Skeletal muscle tissue (tissue), 4 donors: ENCODE measurements around the gene CHRNA7. TPM values are rescaled to one million over a fixed set of nuclear protein-coding genes. Genes with fewer than 3 reads are reported as not detected.
"Not testable (repeated sequence)": the region's sequence is repeated elsewhere in the genome, so short reads cannot be mapped to it uniquely, and the experiment has no call there.

Source experiments
- H3K27ac ChIP-seq: one replicate; pipeline ENCODE4 v1.7.0; 2013; ENCODE audit warnings: mild to moderate bottlenecking, low read depth, low read length, inconsistent platforms
- H3K27me3 ChIP-seq, 3 donors: one replicate each; pipeline ENCODE4 v1.7.0; 2013; ENCODE audit warnings: low read length in 3 of 3; ENCODE audit not compliant: control insufficient read depth in 3 of 3, insufficient read depth in 3 of 3
- H3K36me3 ChIP-seq, 3 donors: one replicate each; pipeline ENCODE4 v1.7.0; 2013; ENCODE audit warnings: low read length in 3 of 3; ENCODE audit not compliant: control insufficient read depth in 3 of 3, insufficient read depth in 3 of 3
- H3K4me1 ChIP-seq, 3 donors: one replicate each; pipeline ENCODE4 v1.7.0; 2013; ENCODE audit warnings: low read length in 3 of 3, mild to moderate bottlenecking in 3 of 3; ENCODE audit not compliant: control insufficient read depth in 3 of 3, insufficient read depth in 3 of 3
- H3K4me3 ChIP-seq, 3 donors: one replicate each; pipeline ENCODE4 v1.7.0; 2013; ENCODE audit warnings: low read length in 3 of 3
- H3K9ac ChIP-seq, 3 donors: one replicate each; pipeline ENCODE4 v1.7.0; 2013; ENCODE audit warnings: low read length in 3 of 3, mild to moderate bottlenecking in 3 of 3, moderate library complexity in 2 of 3, low read depth in 1 of 3
- H3K9me3 ChIP-seq, 3 donors: one replicate each; pipeline ENCODE4 v1.7.0; 2013; ENCODE audit warnings: low read length in 3 of 3; ENCODE audit not compliant: control insufficient read depth in 3 of 3
- total RNA-seq: library from RNA; depleted of rRNA; stranded (reverse); fragments of >200 nt; gene quantifications from one replicate; pipeline ENCODE4 v1.2.3, GENCODE V29; 2014
- donor health status: Osteomylitis.

CHRNA7 gene
- total RNA-seq, 1 donor from 2014 or later = 0.52 TPM

GRCh38 chr15:32132859-32133258, 102.5 kb downstream of the CHRNA7 start:
- no peaks in the 10 kb centered on the region for H3K9me3 ChIP-seq

DNA sequence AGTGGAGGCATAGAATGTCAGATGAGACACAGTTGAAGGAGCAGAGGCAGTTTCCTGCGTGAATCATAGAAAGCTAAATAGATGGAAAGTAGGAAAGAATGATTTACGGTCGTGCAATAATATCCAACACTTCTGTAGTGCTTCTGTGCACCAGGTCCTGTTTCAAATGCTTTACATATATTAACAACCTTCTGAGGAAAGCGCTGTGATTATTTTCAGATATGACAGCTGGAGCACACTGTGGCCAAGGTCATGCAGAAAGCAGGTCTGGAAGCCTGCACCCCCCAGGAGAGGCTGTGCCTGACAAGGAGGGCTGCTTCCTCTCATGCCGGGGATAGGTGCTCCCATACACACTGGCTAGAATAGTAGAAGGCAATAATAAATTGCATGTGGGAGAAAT, 104.5 kb downstream of the CHRNA7 start:
- no peak overlapping the region for H3K4me3 ChIP-seq
- no peaks in the 10 kb centered on the region for H3K4me1 ChIP-seq
- no peaks in the 10 kb centered on the region for H3K36me3 ChIP-seq
- H3K27ac ChIP-seq = no peak overlapping the region
- peaks cover 0 to 3% (median 0%) of the 10 kb centered on the region in 3 donors for H3K27me3 ChIP-seq
- no peaks in the 10 kb centered on the region for H3K9me3 ChIP-seq
- H3K9ac ChIP-seq = no peak overlapping the region

More at GRCh38 chr15:32132859-32133258, 102.5 kb downstream of the CHRNA7 start:
- no peaks in the 10 kb centered on the region for H3K36me3 ChIP-seq
- H3K4me1 ChIP-seq = no peaks in the 10 kb centered on the region
- peaks cover 0 to 3% (median 0%) of the 10 kb centered on the region in 3 donors for H3K27me3 ChIP-seq
- no peak overlapping the region for H3K4me3 ChIP-seq
- H3K9ac ChIP-seq = no peak overlapping the region
- no peak overlapping the region for H3K27ac ChIP-seq

GRCh38 chr15:32135335-32135734, 105.0 kb downstream of the CHRNA7 start:
- Histone ChIP-seq H3K27me3 (peaks cover 0 to 3% (median 0%) of the 10 kb centered on the region in 3 donors), H3K9ac (no peak overlapping the region), H3K4me3 (no peak overlapping the region)

DNA sequence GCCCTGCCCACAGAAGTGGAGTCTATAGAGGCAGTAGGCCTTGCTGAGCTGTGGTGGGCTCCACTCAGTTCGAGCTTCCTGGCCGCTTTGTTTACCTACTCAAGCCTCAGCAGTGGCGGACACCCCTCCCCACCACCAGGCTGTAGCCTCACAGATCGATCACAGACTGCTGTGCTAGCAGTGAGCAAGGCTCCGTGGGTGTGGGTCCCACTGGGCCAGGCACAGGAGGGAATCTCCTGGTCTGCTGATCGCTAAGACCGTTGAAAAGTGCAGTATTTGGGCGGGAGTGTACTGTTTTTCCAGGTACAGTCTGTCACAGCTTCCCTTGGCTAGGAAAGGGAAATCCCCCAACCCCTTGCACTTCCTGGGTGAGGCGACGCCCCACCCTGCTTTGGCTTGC, 115.2 kb downstream of the CHRNA7 start:
- H3K27me3 ChIP-seq, H3K27ac ChIP-seq, H3K9ac ChIP-seq, H3K4me1 ChIP-seq, H3K9me3 ChIP-seq, H3K36me3 ChIP-seq, H3K4me3 ChIP-seq: not testable (repeated sequence)

More at GRCh38 chr15:32135335-32135734, 105.0 kb downstream of the CHRNA7 start:
- Histone ChIP-seq H3K9me3 (no peaks in the 10 kb centered on the region), H3K4me1 (no peaks in the 10 kb centered on the region), H3K36me3 (no peaks in the 10 kb centered on the region), H3K27ac (no peak overlapping the region)

DNA sequence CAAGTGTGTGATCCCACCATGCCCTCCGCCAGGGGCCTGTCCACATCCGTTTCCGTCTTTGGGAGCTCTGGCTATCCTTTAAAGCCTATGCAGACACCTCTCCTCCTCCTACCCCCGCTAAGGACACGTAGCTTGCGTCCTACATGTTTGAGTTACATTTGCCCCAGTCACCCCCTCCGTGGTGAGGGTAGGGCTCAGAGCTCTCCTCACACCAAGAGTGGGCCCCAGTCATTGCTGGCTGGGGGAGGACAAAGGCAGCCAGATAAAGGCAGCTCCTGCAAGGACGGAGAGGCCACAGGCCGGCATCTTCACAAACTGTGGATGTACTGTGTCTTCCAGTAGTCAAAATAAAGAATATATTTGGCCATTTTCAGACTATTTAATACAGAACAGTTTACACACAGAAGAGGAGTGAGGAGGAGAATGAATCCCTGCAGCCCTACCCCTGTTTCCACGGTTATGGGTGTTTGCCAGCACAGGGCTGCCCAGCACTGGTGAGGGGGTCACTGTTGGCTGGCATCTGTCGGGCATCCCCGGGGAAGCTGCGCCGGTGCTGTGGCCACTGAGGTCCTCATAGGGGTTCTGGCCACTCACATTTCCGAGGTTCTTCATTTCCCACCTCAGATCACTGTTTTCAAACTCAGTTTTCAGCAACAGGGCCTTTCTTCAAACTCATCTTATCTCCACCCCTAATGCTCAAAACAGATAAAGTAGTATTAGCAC, 118.7 kb downstream of the CHRNA7 start:
- Histone ChIP-seq H3K9ac (no peak overlapping the region), H3K4me1 (no peaks in the 10 kb centered on the region), H3K4me3 (no peak overlapping the region), H3K27ac (no peak overlapping the region), H3K27me3 (peaks cover 0 to 5% (median 0%) of the 10 kb centered on the region in 3 donors), H3K36me3 (no peaks in the 10 kb centered on the region), H3K9me3 (no peaks in the 10 kb centered on the region)

DNA sequence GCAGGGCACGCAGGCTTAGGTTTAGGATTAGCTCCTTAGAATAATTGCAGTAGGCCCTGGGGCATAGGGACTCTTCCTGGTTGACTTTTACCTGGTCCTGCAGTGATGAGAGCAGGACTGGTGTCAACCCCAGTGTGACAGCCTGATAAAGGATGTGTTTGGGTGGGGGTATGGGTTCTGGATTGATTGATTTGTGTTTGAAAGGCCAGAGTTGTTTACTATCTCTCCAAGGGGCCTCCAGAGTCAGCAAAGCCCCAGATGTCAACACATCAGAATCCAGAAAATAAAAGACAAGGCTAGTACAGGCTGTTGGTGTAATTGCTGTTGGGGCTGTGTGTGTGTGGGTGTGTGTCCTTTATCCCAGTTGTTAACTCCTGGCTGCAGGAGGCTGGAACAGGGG, 122.3 kb downstream of the CHRNA7 start:
- no peaks in the 10 kb centered on the region for H3K9me3 ChIP-seq
- H3K4me1 ChIP-seq = no peaks in the 10 kb centered on the region
- H3K36me3 ChIP-seq = no peaks in the 10 kb centered on the region
- no peak overlapping the region for H3K9ac ChIP-seq
- H3K27ac ChIP-seq = no peak overlapping the region
- H3K27me3 ChIP-seq = peaks cover 0 to 5% (median 0%) of the 10 kb centered on the region in 3 donors
- no peak overlapping the region for H3K4me3 ChIP-seq

- H3K9me3 ChIP-seq, H3K36me3 ChIP-seq, H3K4me3 ChIP-seq, H3K27ac ChIP-seq, H3K4me1 ChIP-seq, H3K9ac ChIP-seq, H3K27me3 ChIP-seq: not testable (repeated sequence)
These were observed 123.7 kb downstream of the CHRNA7 start for GRCh38 chr15:32153868-32154623.

DNA sequence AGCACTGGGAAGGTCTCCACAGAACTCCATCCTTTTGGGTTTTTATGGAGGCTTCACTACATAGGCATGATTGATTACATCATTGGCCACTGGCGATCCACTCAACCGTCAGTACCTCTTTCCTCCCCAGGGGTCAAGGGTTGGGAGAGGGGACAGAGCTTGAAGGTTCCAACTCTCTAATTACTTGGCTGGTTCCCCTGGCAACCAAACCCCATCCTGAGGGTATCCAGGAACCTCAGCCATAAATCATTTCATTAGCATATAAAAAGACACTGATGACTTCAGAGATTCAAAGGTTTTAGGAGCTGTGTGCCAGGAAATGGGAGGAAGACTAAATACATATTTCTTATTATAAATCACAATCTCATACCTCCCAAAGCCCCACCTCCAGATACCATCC, 131.8 kb downstream of the CHRNA7 start:
- H3K27ac ChIP-seq, H3K4me1 ChIP-seq, H3K27me3 ChIP-seq, H3K9ac ChIP-seq, H3K4me3 ChIP-seq, H3K36me3 ChIP-seq, H3K9me3 ChIP-seq: not testable (repeated sequence)

- H3K36me3 ChIP-seq, H3K9ac ChIP-seq, H3K9me3 ChIP-seq, H3K4me3 ChIP-seq, H3K4me1 ChIP-seq, H3K27ac ChIP-seq, H3K27me3 ChIP-seq: not testable (repeated sequence)
These were observed 133.8 kb downstream of the CHRNA7 start for GRCh38 chr15:32164065-32164464.

GRCh38 chr15:32164747-32165146, 134.4 kb downstream of the CHRNA7 start:
- H3K4me1 ChIP-seq, H3K27ac ChIP-seq, H3K9ac ChIP-seq, H3K9me3 ChIP-seq, H3K27me3 ChIP-seq, H3K4me3 ChIP-seq, H3K36me3 ChIP-seq: not testable (repeated sequence)
